Measurements from ENCODE around the gene ERLIN1.

The ERLIN1 gene

DNA sequence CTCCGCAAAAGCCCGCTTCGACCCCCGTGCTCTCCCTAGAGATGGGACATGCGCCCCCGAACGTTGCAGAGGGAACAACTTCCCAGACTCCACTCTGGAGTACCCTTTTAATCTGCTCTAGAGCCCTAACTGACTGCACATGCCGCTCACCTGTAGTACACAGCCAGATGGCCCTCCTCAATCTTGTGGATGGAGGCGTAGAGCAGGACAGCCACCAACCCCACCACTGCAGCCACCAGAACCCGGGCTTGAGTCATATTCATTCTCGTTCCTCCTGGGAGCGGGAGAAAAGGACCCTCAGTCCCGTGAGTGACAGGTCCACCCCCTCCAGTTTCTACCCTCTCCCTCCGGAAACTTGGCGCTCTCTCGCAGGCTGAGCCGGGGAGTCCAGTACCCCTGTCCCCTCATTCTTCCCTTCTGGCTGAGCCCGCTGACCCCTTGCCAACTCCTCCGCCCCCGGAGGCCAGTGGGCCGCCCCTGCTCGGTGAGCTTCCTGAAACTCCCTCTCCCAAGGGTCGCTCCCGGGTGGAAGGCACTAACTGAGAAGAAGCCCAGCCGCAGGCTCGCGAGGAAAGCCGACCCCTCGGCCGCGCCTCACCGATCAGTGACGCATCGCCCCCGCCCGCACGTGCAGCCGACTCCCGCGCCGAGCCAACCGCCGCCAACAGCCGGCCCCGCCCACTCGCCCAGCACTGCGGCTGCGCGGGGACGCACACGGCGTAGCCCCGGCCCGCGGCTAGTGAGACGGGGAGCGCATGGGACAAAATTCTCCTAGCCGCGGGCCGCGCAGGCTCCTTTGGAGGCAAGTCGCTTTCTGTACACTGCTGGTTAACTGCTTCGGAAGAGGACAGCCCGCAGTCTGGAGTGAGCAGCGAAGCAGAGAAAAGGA lies at the start of gene ERLIN1:
ERLIN1 (minus strand) TSS at position 666 of the 889 bp plus-strand sequence; CDS start at position 263, 403 bp downstream.
- DNase-seq (ENCODE audit: low read depth in 3 of 3, low spot score in 1 of 3): peak; percentile 73 to 93 (median 82)

DNA sequence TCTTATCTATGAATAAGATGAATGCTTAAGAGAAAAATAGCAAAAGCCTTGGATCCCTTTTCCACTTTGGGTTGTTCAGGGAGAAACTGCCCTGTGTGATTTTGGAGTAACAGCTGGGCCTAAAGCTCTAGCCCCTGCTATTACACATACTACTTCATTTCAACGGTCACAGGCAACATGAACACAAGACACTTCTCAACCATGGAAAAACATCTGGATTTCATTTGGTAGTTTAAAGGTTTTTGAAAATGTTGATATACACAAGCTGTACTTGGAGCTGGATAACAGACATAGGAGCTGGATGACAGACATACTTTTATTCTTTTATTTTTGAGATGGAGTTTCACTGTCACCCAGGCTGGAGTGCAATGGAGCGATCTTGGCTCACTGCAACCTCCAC lies 46.3 kb upstream of the ERLIN1 start:
- no peak for DNase-seq (ENCODE audit: low read depth in 3 of 3, low spot score in 1 of 3)

- no peak for DNase-seq (ENCODE audit: low read depth in 3 of 3, low spot score in 1 of 3)
Observed at GRCh38 chr10:100229819-100230422, 44.1 kb upstream of the ERLIN1 start.

DNA sequence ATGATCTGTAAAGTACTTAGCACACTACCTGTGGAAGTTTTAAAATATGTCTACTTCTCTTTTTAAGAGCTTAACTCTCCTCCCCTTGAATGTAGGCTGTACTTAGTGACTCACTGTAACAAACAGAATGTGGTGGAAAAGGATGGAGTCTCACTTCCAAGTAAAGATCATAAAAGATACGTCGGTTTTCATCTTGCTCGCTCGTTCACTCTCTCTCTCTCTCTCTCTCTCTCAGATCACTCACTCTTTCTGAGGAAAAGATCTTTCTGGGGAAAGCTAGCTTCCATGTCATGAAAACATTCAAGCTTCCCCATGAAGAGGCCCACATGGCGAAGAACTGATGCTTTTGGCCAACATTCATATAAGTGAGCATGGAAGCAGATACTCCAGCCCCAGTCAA lies 38.0 kb upstream of the ERLIN1 start:
- DNase-seq (ENCODE audit: low read depth in 3 of 3, low spot score in 1 of 3): no peak

DNA sequence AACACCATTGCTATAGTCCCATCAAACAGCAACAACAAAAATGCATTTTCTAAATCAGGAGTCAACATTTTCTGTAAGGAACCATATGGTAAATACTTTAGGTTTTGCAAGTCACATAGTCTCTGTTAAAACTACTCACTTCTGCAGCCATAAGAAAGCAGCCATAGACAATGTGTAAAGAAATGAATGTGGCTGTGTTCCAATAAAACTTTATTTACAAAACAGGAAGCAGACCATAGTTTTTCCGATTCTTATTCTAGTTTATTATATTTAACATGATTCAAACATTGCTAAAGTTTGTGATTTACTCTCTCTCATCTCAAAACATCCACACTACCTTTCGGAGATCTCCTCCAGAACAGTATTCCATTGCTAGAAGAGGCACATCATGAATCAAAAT lies 36.7 kb upstream of the ERLIN1 start:
- no peak for DNase-seq (ENCODE audit: low read depth in 3 of 3, low spot score in 1 of 3)

DNA sequence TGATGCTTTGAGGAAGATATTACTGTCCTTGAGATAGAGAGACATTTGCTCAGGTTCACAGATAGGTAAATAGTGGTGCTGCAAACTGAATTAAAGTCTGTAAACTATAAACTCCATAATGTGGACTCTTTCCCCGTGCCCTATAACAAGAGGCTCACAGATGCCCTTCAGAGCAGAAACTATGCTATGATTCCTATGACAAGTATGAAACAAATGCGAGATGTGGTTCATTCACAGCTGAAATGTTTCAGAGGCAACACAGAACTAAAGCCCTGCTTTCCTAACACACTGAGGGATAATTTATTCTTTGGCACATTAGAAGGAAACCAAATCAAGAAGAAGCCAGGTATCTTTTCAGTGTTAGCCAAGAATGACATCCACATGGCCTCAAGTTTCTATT lies 30.2 kb upstream of the ERLIN1 start:
- DNase-seq (ENCODE audit: low read depth in 3 of 3, low spot score in 1 of 3): no peak

GRCh38 chr10:100209303-100209702 lies 23.5 kb upstream of the ERLIN1 start:
- no peak for DNase-seq (ENCODE audit: low read depth in 3 of 3, low spot score in 1 of 3)

GRCh38 chr10:100208276-100208675 lies 22.4 kb upstream of the ERLIN1 start:
- DNase-seq (ENCODE audit: low read depth in 3 of 3, low spot score in 1 of 3): no peak

GRCh38 chr10:100204370-100204769 lies 18.5 kb upstream of the ERLIN1 start:
- DNase-seq (ENCODE audit: low read depth in 3 of 3, low spot score in 1 of 3): no peak

DNA sequence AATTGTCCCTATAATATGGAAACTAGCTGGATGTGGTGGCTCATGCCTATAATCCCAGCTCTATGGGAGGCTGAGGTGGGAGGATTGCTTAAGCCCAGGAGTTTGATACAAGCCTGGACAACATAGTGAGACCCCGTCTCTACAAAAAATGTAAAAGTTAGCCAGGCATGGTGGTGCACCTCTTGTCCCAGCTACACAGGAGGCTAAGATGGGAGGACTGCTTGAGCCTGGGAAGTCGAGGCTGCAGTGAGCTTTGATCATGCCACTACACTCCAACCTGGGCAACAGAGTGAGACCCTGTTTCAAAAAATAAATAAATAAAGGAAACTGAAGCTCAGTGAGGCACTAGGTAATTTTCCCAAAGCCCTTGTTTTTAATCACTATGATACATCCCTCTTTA lies 15.7 kb upstream of the ERLIN1 start:
- DNase-seq (ENCODE audit: low read depth in 3 of 3, low spot score in 1 of 3): no peak

DNA sequence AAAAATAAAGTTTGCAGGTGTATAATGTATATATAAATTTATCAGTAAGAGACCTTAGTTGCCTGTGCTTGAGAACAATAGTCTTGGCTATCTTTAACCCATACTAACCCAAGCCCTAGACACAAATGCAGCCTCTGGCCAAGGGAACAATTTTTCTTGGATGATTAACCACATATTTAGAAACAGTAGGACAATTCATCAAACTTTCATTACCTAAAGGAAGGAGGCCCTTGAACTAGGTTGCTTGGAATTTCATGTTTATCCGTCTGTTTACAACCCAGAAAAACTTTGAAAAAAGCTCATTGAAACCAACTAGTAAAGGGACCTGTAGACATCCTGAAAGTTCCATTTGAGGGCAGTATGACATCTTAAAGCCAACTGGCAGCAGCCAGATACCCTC lies 8.9 kb upstream of the ERLIN1 start:
- no peak for DNase-seq (ENCODE audit: low read depth in 3 of 3, low spot score in 1 of 3)

GRCh38 chr10:100192350-100192749 lies 6.5 kb upstream of the ERLIN1 start:
- no peak for DNase-seq (ENCODE audit: low read depth in 3 of 3, low spot score in 1 of 3)

GRCh38 chr10:100186253-100187212 lies 704 bp upstream of the ERLIN1 start:
- no peak for DNase-seq (ENCODE audit: low read depth in 3 of 3, low spot score in 1 of 3)

- no peak for DNase-seq (ENCODE audit: low read depth in 3 of 3, low spot score in 1 of 3)
Observed at GRCh38 chr10:100184840-100185239, 989 bp downstream of the ERLIN1 start.

DNA sequence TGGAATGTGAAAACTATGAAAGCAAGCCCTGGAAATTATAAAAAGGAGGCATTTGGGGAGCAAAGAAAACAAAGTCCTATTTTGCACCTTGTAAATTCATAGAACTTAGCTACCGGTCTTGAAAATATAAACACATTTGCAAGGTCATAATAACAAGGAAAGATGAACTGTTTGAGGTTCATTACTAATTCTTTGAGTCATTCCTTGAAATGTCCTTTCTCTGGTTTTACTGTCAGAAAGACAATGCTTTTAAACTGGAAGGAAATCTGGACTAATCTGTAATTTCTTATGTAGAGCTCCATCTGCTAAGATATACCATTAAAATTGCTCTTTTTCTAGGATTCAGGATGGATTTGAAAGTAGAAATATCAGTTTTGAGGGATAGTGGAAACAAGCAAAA lies 1.4 kb downstream of the ERLIN1 start:
- no peak for DNase-seq (ENCODE audit: low read depth in 3 of 3, low spot score in 1 of 3)

DNA sequence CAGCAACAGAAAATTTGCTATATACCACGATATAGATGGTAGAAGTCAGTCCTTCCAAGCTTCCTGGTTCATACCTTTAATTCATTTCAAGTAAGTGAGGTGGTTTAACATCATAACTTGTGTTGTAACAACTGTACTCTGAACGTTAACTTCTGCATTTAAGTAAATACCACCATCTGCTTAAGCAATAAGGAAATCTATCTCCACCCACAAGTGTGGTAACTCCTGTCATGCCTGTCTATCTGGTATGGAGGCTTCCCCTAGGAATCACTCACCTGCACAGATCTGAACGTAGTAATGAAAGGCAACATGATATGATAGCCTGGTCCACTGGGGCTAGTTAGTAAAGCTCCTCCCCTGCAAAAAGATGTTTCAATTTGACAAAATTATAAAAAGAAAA lies 2.3 kb downstream of the ERLIN1 start:
- no peak for DNase-seq (ENCODE audit: low read depth in 3 of 3, low spot score in 1 of 3)

DNA sequence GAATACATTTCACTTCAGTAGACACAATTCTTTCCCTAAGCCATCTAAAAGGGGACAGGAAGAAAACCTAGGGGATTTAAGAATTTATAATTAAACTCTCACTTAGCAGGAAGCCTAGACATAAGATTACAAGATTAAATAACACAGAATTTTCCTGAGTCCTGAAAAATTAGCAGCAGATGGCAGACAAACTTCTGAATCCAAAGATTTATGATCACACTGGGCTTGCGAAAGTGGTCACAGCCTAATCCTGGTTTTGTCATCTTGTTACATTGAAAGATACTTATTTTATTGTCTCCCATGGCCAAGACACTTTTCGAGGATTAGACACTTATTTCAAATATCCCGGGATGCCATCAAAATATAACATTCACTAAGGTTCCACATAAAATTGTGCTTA lies 2.9 kb downstream of the ERLIN1 start:
- no peak for DNase-seq (ENCODE audit: low read depth in 3 of 3, low spot score in 1 of 3)

DNA sequence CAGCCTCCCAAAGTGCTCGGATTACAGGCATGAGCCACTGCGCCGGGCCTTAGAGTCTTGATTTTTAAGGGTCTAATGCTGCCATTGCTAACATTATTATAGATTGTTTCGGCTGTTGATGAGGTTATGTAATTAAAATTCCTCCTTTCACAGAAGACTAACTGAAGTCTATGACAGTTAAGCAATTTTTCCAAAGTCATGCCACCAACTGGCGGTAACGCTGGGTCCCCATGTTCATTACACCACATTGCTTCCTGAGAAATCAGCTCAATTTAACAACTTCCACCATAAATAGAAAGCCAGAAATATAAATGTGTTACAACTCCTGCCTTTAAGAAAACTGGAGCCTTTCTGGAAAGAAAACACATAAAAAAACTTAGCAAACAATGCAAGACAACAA lies 3.5 kb downstream of the ERLIN1 start:
- DNase-seq (ENCODE audit: low read depth in 3 of 3, low spot score in 1 of 3): no peak

- no peak for DNase-seq (ENCODE audit: low read depth in 3 of 3, low spot score in 1 of 3)
Observed at GRCh38 chr10:100175875-100176274, 10.0 kb downstream of the ERLIN1 start.

- DNase-seq (ENCODE audit: low read depth in 3 of 3, low spot score in 1 of 3): no peak
Observed at GRCh38 chr10:100174699-100175677, 10.8 kb downstream of the ERLIN1 start.

All from stimulated activated CD4-positive, alpha-beta T cell treated with anti-CD3 and anti-CD28 coated beads, TNF-alpha, amount 100 ng/mL, for 1 hour (primary cell).